IPS DF 6.9 (cell line): ENCODE measurements around the gene SLC12A8.

Source experiments
- DNase-seq: peaks from one replicate; pipeline ENCODE4 v3.0.0-alpha.2; 2013; ENCODE audit warnings: low read depth, low spot score
- H3K27ac ChIP-seq: one replicate; pipeline ENCODE4 v1.5.1; 2013; ENCODE audit warnings: low read length, control low read depth
- H3K27me3 ChIP-seq: 2 replicates; pipeline ENCODE4 v1.6.1; 2013; ENCODE audit warnings: mild to moderate bottlenecking, low read length; ENCODE audit not compliant: control insufficient read depth, insufficient read depth
- H3K36me3 ChIP-seq: 2 replicates; pipeline ENCODE4 v1.6.1; 2013; ENCODE audit warnings: low read length; ENCODE audit not compliant: control insufficient read depth, insufficient read depth
- H3K4me1 ChIP-seq: 2 replicates; pipeline ENCODE4 v1.6.1; 2013; ENCODE audit warnings: low read length; ENCODE audit not compliant: control insufficient read depth, insufficient read depth
- H3K4me3 ChIP-seq: 2 replicates; pipeline ENCODE4 v1.5.1; 2013; ENCODE audit warnings: mild to moderate bottlenecking, low read length
- H3K9me3 ChIP-seq: 2 replicates; pipeline ENCODE4 v1.6.1; 2013; ENCODE audit warnings: low read length, inconsistent platforms; ENCODE audit not compliant: control insufficient read depth, insufficient read depth
- WGBS: extraction: QIAGEN DNeasy Blood & Tissue Kit; methylation state at CpG from one replicate; pipeline ENCODE4 v1.1.7; 2013; ENCODE audit warnings: mixed read lengths, missing lambda C conversion rate; ENCODE audit not compliant: insufficient read length, insufficient coverage; 5-methylcytosine and 5-hydroxymethylcytosine counted together

SLC12A8 gene

GRCh38 chr3:125202197-125202596, 10.4 kb downstream of the SLC12A8 start:
- no peaks in the 10 kb centered on the region for H3K36me3 ChIP-seq
- no peak overlapping the region for H3K27ac ChIP-seq
- no peaks in the 10 kb centered on the region for H3K4me1 ChIP-seq
- WGBS: no CpG with 5 or more reads among the region's 4 CpGs
- DNase-seq: no peak
- no peaks in the 10 kb centered on the region for H3K27me3 ChIP-seq
- H3K4me3 ChIP-seq: no peak overlapping the region
- no peaks in the 10 kb centered on the region for H3K9me3 ChIP-seq

- Histone ChIP-seq H3K27ac (no peak overlapping the region), H3K36me3 (no peaks in the 10 kb centered on the region), H3K4me3 (no peak overlapping the region), H3K27me3 (no peaks in the 10 kb centered on the region), H3K9me3 (no peaks in the 10 kb centered on the region), H3K4me1 (no peaks in the 10 kb centered on the region)
- no peak for DNase-seq
- WGBS: no CpG with 5 or more reads among the region's 6 CpGs
Observed at GRCh38 chr3:125200731-125201139, 11.8 kb downstream of the SLC12A8 start.

DNA sequence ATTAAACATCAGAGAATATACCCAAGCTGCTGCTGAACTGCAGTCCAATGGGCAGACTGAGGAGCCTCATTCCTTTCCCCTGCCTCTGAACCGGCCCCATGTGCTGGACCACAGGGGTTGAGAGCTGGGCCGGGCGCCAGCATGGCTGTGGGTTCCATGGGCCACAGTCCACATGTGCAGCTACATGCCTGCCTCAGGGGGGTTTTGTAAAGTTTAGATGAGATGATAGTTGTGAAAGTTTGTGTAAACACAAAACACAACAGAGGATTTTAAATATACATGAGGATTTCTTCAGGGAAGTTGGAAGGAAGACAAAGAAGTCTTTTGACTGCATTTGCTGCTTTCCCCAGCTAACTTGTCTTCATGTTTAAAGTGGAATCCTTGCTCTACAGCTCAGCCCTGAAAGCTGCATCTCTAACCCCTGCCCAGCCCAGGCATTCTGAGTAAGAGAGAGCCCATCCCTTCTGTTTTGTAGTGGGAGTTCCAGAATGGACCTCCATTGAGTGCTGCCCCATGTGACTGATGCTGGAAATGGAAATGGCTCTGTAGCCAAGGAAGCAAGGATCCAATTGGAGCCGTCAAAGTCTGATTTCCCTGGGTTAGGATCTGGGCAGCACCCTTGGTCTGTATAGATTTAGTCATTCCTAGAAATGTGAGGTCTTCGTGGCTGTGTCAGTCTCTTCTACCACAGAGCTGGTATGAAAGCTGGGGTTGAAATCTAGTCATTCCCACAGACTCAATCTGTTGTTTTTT, 17.5 kb downstream of the SLC12A8 start:
- no peaks in the 10 kb centered on the region for H3K36me3 ChIP-seq
- H3K27me3 ChIP-seq: no peaks in the 10 kb centered on the region
- WGBS: no CpG with 5 or more reads among the region's 5 CpGs
- no peak for DNase-seq
- H3K9me3 ChIP-seq: no peaks in the 10 kb centered on the region
- no peaks in the 10 kb centered on the region; the same call in 1 of the 2 replicates for H3K4me1 ChIP-seq
- H3K4me3 ChIP-seq: no peak overlapping the region
- no peak overlapping the region for H3K27ac ChIP-seq

- Histone ChIP-seq H3K27me3 (no peaks in the 10 kb centered on the region), H3K36me3 (peaks cover 4% of the 10 kb centered on the region; the same call in 1 of the 2 replicates), H3K4me3 (no peak overlapping the region), H3K9me3 (no peaks in the 10 kb centered on the region), H3K27ac (no peak overlapping the region), H3K4me1 (no peaks in the 10 kb centered on the region; the same call in 1 of the 2 replicates)
- DNase-seq: no peak
- no CpG with 5 or more reads among the region's 7 CpGs for WGBS
Observed at GRCh38 chr3:125194061-125194848, 18.3 kb downstream of the SLC12A8 start.

DNA sequence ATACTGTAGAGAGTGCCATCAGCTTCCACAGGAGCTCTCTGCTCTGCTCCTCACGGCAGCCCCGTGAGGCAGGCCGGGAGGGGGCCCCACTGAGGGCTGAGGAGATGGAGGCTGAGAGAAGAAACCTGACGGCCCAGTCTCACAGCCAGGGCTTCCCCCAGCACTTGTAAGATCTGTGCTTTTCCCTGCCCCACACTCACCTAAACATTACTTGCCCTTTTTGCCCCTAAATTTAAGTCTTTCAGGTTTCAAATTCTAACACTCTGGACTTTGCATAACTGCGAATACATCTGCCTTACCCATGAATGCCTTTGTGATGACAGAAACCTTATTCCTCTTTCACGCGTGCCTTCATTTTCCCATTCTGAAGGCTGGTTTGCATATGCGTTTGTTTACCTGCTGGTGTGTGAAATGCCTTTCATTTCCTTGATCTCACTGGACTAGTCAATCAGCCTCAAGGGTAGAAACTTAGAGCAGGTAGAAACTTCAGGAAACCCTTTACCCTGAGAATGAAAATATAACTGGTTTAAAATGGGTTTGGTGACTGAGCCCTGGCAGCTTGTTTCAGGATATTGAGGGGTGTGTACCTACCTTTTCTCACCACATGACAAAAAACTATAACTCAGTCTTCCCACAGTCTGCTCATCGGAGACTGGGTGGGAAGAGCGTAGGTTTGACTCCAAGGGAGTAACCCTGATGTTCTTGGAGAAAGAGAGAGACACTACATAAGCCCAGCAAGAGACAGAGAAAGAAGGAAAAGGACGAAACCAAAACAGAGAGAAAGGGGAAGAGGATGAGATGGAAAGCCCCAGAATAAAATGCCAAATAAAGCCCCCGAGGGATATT, 20.1 kb downstream of the SLC12A8 start:
- Histone ChIP-seq H3K27ac (no peak overlapping the region), H3K36me3 (peaks cover 5% of the 10 kb centered on the region; the same call in 1 of the 2 replicates), H3K4me3 (no peak overlapping the region), H3K4me1 (no peaks in the 10 kb centered on the region; the same call in 1 of the 2 replicates), H3K27me3 (no peaks in the 10 kb centered on the region), H3K9me3 (no peaks in the 10 kb centered on the region)
- WGBS: no CpG with 5 or more reads among the region's 12 CpGs
- DNase-seq: no peak

- DNase-seq: no peak
- no peak overlapping the region for H3K4me3 ChIP-seq
- H3K9me3 ChIP-seq: no peaks in the 10 kb centered on the region
- H3K36me3 ChIP-seq: peaks cover 5% of the 10 kb centered on the region; the same call in 1 of the 2 replicates
- H3K27me3 ChIP-seq: no peaks in the 10 kb centered on the region
- no CpG with 5 or more reads among the region's 7 CpGs for WGBS
- peaks cover 1% of the 10 kb centered on the region for H3K4me1 ChIP-seq
- no peak overlapping the region for H3K27ac ChIP-seq
Observed at GRCh38 chr3:125191730-125192129, 20.8 kb downstream of the SLC12A8 start.

DNA sequence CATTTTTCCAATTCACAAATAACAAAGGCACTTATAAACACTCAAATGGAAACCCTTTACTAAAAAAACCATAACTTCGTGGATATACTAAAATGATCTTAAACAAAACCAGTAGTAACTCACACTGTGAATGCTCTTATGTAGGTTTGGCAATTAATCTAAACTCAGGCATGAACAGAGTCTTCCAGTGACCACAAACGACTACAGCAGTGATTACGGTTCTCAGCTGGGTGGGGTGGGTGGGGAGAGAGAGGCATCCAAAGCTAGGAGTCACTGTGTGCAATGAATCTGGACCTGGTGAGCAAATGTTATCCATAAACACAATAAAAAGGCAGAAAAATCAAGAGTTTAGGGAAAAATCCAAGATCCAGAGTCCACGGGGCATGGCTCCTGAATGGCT, 21.3 kb downstream of the SLC12A8 start:
- no peaks in the 10 kb centered on the region for H3K27me3 ChIP-seq
- no peak for DNase-seq
- no peak overlapping the region for H3K4me3 ChIP-seq
- H3K36me3 ChIP-seq: peaks cover 5% of the 10 kb centered on the region; the same call in 1 of the 2 replicates
- no peak overlapping the region for H3K27ac ChIP-seq
- 100% methylated on average over 1 of the region's 4 CpGs for WGBS
- peaks cover 1% of the 10 kb centered on the region for H3K4me1 ChIP-seq
- no peaks in the 10 kb centered on the region for H3K9me3 ChIP-seq

- Histone ChIP-seq H3K36me3 (peaks cover 5% of the 10 kb centered on the region; the same call in 1 of the 2 replicates), H3K27ac (no peak overlapping the region), H3K4me1 (peaks cover 1% of the 10 kb centered on the region), H3K4me3 (no peak overlapping the region), H3K9me3 (no peaks in the 10 kb centered on the region), H3K27me3 (no peaks in the 10 kb centered on the region)
- WGBS: no CpG with 5 or more reads among the region's 3 CpGs
- DNase-seq: no peak
Observed at GRCh38 chr3:125190786-125191185, 21.8 kb downstream of the SLC12A8 start.

DNA sequence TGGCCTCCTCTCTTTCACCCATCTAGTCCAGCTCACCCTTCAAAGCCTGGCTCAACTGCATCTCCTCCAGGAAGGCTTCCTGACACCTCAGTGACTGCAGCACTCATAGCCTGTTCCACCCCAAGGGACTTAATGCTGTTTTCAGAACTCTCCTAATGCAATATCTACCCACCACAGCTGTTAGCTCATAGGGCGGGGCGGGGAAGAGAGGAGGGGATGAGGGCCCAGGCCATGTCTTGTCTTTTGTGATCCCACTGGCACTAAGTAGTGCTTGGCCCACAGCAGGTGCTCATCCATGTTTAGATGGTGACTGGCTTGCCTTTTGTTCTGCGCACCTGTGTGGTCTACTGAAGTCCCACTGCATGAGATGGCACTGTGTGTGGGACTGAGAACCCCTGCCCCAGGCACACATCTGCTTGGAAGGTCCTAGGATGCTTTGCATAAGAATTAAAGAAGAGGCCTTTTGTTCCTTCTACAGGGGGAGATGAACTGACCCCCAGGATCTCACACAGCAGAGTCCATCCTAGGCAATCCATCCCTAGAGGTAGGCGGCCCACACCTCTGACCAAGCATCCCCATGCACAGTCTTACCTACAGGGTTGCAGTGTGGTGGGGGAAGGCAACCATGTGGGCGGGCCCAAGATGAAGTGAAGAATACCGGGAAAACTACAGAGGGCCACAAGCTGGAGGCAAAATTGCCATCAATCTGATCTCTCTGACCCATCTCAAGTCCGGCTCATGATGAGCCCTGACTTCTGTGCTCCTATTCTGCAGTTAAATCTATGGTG, 23.0 kb downstream of the SLC12A8 start:
- no peak for DNase-seq
- Histone ChIP-seq H3K9me3 (no peaks in the 10 kb centered on the region), H3K4me1 (peaks cover 1% of the 10 kb centered on the region), H3K27ac (no peak overlapping the region), H3K36me3 (peaks cover 5% of the 10 kb centered on the region; the same call in 1 of the 2 replicates), H3K27me3 (no peaks in the 10 kb centered on the region), H3K4me3 (no peak overlapping the region)
- no CpG with 5 or more reads among the region's 7 CpGs for WGBS
